ENCODE results near the gene PDE3A.
A peak's percentile ranks its signal among the peaks of the same experiment; 100 is the strongest.

Gene PDE3A

DNA sequence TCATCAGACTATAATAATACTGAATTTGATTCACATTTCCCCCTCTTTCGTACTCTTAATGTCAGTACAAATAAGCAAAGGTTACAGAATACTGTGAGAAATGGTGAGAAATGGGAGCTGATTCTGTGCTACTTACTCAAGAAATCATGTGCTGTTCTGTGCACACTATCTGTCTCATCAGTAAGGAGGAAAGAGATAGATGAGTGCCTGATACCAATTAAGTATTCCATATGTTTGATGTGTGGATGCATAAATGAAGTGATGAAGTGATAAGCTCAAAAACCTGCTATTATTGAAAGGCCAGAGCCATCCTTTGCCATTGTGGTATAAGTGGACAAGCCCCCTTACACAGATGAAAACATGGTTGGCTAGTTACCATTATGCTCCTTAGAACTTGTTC lies 127.7 kb downstream of the PDE3A start:
- DNase-seq (ENCODE audit: low read depth): no peak

DNA sequence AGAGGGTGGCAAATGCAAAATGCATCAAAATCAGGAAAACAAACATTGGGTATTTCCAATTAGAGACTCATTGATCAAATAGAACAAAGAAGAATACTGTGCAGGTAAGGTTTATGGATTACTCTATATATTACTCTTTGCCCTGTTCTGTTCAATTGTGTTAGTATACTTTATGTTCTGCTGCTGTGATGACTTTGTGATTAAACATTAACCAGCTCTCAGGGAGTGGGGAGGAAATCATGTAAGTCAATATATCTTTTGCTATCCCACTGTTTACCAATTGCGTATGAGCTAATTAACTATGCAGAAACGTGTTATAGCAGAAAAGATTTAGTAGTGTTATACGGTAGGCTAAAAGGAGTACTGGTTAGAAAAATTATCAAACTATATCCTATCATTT lies 129.4 kb downstream of the PDE3A start:
- DNase-seq (ENCODE audit: low read depth): no peak

DNA sequence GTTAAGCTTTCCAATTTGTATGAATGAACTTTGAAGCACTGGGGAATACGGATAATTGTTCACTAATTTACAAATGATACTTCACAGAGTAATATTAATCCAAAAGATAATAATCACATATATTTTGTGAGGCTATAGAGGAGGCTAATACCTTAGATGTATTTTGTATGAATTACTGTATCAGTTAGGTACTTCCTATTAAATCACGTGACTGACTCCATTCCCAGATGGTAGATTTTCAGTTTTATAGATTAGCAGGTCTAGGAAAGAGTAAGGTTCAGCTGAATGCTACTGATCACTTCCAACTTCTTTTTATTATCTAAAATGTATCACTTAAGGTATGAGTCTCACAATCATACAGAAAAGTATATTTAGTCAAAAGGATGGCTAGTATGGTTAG lies 133.6 kb downstream of the PDE3A start:
- no peak for DNase-seq (ENCODE audit: low read depth)

DNA sequence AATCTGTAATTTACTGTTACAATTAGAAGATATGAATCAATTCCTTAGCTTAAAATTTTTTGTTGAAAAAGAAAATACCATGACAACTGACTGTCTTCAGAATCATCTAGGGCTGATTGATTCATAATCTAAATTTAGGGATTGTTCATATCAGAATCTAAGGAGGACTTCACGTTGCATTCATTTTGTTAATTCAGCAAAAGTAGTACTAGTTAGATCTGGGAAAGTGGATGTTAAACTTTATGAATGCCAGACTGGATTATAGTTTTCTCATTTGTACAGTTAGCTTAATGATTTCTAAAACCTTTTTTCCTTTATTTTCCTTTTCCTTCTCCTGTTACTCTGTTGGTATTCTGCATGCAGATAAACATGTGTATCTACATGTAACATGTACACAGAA lies 135.5 kb downstream of the PDE3A start:
- no peak for DNase-seq (ENCODE audit: low read depth)

DNA sequence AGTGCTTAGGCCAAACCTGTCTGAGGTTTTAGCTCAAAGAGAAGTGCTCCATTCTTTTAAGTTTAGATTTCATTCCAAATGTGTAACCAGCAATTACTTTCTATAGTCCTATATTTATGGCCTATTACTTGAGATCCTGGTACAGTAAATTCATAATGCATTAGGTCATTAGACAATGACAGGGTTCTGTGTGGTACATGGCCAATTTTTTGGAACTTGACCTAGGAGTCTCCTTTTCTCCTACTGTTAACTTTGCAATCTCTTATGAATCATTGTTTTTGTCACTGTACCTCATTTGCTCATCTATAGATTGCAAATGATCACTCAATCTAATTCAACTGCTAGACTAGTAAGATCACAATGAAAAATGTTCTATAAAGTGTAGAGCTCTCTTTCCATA lies 136.7 kb downstream of the PDE3A start:
- no peak for DNase-seq (ENCODE audit: low read depth)

DNA sequence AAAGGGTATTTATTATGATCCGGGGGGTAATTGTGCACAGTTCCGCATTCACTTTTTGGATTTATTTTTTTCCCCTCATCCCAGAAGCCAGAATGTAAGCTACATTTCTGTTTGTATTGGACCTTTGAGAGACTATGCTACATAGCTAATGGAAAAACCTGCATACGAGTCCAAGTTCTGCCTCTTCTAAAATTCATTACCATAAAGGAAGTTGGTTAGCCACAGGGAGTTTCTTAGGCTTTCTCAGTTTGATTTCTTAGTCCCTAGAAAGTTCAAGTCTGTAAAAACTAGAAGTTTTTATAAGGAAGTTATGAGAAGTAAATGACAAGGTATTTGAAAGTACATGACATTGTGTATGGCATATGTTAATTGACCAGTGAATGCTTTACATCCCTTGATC lies 138.7 kb downstream of the PDE3A start:
- no peak for DNase-seq (ENCODE audit: low read depth)

DNA sequence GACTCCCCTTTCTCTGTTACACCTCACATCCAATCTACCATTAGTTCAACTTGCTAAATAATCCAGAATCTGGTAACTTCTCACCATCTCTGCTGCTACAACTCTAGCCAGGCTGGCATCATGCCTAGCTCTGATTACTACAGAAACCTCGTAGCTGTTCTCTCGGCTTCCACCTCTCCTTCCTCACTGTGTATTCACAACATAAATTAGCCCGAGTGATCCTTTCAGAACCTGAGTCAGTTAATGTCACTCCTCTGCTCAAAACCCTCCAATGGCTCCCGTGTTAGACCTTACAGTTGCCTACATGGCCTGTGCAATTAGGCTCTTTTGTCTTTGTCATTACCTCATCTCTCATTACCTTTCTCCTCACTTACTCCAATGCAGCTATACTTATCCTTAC lies 139.4 kb downstream of the PDE3A start:
- DNase-seq (ENCODE audit: low read depth): no peak

DNA sequence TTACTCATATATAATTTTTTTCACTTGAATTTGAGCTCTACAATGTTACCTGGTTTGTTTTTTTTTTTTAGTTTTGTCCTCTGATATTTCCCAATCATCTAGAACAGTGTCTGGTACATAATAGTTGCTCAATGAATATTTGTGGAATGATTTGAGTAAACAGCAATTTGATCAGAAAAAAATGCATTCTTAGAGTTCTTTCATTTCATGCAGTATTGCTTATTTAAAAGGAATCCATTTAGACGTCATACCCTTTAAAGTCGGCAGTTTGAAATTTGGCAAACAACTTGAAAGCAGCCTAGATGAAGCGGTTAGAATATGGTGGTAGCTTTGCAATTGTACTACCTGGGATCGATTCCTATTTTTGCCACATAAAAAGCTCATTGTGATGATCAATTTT lies 140.0 kb downstream of the PDE3A start:
- peak; percentile 15 for DNase-seq (ENCODE audit: low read depth)

DNA sequence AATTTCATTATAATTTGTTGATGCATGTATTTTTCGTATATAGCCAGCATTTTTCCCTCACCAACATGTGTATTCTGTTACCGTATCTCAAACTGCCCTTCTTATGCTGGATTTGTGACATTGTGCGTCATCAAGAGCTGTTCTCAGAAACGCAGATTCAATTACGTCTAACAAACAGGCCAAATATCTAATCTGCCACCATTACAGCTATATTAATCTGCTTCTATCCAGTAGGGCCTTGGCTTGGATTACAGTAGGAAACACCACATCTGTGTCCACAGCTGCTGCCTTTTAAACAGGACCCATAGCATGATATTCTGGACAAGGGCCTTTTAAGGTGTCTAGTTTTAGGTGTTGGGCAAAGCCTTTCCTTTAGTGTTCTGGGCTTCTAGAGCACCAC lies 140.6 kb downstream of the PDE3A start:
- DNase-seq (ENCODE audit: low read depth): no peak

DNA sequence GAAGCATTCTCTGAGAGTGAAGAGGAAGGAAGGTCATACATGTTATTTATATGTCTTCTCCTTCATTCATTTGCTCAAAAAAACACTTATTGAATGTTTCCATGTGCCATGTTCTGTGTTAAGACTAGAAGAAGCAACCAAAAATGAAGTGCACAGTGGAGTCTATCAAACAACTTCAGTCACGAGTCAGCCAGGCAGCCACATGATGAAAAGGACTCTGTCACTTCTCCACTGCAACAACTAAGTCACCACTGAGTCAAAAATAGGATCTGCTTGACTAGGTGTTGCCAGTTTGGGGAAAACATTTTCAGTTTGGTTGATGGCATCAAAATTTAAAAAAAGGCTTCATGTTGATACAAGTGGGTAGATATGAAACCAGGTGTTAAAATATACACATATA lies 142.5 kb downstream of the PDE3A start:
- no peak for DNase-seq (ENCODE audit: low read depth)

DNA sequence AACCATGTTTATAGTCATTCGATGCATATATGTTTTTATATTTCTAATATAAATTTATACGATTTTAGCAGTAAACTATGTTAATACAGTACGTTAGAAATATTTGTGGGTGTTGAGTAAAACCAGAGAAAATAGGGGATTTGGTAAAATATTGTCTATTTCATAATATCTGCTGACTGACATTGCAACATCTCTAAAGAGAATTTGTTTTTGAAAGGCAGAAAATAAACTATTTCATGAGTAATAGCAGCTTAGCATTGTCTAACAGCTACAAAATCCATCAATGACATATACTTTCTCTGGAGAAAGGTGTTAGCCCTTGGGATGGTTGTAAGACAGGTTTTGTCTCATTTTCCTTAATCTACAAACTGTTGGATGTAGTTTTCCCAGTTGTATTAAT lies 144.9 kb downstream of the PDE3A start:
- no peak for DNase-seq (ENCODE audit: low read depth)

DNA sequence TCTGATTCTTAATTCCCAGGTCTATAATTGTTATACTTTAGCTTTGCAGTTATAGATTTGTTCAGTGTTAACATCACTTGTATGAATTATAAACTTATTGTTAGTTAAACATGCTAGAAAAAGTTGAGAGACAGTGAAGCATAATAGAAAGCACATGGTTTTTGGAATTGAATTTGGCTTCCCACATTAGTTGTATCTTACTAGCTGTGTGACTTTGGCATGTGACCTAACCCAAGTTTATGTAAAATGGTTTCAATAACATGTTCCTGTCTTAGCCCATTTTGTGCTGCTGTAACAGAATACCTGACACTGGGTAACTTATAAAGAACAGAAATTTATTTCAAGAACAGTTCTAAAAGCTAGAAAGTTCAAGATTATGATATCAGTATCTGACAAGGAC lies 146.3 kb downstream of the PDE3A start:
- no peak for DNase-seq (ENCODE audit: low read depth)

DNA sequence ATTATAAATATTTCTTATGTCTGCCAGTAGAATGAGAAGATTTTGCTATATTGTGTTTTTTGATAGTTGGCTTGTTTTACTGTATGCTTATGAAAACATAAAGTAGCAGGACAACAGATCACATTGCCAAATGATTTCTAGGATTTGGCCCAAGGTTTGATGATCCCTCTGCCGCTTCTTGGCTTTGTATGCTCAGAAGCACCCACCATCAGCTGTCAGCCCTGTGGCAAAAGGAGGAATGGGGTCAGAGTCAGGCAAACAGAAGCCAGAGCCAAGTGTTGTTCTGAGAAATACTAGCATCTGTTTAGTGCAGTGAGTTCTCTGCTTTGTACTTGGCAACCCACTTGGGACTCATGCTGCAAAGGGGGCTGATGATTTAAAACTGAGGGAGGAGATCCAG lies 152.2 kb downstream of the PDE3A start:
- no peak for DNase-seq (ENCODE audit: low read depth)

DNA sequence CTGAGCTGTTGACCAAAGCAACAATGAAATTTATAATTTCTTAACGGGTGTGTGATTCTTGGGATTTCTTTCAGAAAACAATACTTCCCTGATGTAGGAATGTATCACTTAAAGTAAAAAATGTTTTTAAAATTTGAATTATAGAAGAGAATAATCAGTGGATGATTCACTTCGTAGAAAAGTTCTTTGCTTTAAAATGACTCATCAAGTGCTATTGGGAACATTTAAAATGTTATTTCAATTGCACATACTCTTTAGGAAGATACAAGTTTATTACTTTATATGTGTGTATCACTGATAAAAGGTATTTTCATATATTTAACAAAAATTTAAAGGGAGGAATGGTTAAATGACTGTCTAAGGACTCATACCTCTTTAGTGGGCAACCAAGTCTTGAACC lies 155.3 kb downstream of the PDE3A start:
- DNase-seq (ENCODE audit: low read depth): peak; percentile 9

DNA sequence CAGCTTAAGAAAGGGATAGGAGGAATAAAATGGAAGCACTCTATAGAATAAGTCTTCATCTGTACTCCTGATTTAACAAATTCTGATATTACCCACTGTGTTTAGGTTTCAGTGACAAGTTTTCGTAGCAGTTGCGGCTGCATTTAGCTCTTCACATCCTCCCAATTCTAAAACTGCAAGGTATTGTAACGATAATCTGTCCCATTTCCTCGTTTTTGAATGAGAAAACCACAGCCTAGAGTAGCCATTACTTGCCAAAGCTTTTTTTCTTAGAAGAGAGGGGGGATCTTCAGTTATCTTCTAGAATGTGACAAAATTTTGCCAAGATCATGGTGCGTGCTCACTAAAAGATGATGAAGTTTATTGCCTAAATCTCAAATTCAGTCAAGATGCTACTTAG lies 155.8 kb downstream of the PDE3A start:
- DNase-seq (ENCODE audit: low read depth): no peak

DNA sequence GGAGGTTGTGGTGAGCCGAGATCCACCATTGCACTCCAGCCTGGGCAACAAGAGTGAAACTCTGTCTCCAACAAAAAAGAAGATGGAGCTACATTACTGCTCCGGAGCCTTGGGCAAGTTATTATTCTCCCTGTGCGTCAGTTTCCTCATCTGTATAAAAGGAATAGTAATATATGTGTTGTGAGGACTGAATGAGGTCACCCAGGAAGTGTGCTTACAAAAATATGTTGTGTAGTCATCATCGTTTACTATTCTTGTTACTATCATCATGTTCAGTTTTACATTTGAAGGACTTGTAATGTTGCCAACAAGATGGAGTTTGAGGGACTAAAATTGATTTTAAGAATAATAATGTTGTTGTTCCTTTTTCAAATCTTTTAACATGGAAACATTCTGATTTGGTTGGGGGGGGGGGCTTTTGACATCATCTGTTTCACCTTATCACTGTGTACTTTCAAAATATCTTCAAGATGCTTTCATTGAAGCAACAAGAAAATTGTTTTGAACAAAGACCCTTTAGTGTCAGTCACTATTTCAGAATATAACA lies 156.8 kb downstream of the PDE3A start:
- DNase-seq (ENCODE audit: low read depth): no peak

DNA sequence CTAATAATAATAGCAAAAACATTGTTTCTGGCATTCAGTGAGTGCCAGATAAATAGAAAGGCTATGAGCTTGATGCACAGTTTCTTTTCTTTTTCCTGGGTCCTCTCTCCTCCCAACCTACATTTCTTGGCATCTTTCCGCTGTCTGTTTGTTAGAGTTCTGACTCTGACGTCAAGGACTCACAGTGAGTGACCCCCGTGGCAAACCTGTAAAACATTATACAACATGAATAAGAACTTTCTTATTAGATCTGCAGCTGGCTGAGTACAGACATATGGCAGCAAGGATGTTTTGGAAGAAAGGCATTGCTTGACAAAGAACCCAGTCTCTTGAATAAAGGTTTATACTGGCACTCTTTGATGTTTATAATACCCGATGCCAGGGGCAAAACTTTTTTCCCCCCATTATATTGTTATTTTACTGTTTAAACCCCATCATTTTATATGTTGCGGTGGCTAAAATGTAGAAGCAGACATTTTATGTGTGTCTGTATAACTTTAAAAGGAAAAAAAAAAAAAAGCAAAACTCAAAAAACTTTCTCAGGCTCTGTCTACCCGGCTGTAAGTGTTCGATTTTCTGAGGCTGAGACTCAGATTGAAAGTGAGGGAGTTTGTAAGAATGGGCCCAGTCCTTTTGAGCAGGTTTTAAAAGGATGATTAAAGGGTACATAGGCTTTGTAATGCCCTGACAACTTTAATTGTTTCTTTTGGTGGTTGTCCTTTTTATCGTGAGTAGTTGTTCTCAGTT lies 159.3 kb downstream of the PDE3A start:
- no peak for DNase-seq (ENCODE audit: low read depth)

DNA sequence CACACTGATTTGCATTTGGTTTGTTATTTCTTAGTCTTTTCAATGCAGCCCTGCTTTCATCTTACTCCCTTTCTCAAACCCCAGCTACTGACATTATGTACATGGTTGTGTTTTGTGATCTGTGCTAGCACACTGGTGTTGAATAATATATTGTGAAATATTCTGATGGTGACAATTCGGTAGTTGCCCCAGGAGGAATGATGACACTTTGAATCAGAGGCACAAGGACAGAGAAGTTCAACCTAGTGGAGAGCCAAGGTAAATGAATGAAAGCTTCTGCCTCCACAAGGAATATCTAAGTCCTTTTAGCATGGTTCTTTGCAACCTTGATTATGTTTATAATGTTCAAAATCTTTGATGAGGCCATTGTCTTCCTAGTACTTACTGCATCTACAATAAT lies 159.9 kb downstream of the PDE3A start:
- DNase-seq (ENCODE audit: low read depth): no peak

DNA sequence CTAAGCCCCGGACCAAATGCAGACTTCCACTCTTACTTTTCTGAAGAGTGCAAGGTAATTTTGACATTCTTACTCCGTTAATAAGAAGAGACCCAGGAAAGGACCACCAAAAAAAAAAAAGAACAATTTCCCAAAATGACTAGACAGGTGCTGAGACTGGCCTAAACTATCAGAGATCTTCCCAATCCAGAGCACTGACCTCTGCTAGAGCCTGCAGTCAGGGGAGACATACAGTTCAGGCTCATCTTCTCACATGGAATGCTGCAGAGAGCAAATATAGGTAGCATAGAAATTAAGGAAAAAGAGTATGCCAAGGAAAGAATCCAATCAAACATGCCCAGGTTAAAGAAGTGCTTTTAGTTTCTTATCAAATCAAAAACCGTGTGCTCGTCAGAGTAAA lies 177.9 kb downstream of the PDE3A start:
- DNase-seq (ENCODE audit: low read depth): no peak

DNA sequence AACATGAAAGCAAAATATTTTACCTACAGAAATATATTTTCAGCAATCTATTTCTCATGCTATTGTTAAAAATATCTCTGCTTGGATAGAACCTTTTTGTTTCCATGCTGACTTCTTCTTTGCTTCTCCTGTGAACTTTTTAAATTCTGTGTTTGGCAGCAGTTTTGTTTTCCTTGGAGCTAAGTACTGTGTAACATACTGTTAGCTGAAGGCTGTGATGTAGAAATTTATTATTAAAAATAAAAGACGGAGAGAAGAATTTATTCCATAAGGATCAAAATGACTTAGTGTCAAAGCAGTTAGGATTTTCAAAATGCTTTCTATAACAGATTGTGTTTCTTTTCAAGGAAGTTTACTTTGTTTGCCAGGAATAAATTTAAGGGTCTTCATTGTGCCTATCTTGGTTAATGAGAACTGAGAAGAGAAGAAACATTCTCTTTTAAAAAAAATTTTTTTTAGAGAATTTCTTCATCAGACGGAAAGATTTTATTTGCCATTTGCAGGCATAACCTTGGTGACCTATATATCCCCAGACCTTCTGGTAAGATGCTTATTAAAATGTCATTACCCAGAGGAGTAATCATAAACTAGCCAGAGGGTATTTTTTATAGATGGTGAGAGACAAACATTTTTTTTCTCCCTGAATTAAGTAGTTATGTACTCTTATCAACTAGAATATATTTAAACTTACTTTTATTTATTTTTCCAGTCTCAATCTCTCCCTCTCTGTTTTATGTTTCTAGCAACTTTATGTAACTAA lies 179.7 kb downstream of the PDE3A start:
- no peak for DNase-seq (ENCODE audit: low read depth)

DNA sequence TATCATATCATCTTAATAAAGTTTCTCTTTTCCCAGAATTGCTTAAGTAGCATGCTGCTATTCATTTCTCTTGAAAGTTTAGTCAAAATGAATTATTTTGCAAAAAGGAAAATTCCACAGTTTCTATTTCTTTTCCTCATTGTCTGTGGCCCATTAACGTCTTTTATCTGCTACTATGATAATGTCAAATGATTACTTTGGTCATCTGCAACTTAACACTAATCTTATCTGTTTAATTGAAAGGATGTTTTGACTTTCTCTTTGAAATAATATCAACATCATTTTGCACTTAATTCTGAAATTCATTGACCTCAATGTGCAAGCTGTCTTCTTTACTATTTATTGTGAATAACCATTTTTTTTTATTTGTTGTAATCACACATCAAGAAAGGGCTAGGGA lies 180.3 kb downstream of the PDE3A start:
- no peak for DNase-seq (ENCODE audit: low read depth)

DNA sequence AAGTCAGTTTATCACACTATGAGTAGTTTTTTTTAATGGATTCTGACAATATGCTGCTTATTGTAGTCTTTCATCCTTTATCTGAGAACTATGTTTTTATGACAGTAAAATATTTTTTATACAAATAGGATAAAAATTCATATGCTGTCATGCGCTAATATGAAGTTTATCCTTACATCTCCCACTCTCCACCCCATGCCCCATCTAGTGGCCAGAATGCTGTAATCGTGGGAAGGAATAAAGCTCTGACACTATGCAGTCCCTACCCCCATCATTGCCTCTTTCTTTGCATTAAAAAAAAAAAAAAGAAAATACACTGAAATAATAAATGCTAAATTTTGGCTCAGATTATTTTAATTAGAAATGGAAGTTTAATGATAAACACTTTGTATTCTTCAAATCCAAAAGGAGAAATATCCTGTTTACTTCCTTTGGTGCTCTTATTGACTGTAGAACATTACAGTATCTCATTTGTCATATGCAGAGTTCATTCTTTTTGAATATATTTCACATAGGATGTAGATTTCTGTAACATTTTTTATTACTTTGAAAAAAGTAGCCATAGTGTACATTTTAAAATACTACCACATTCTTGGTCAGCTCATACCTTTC lies 180.9 kb downstream of the PDE3A start:
- DNase-seq (ENCODE audit: low read depth): peak; percentile 11
